NCI-H2029 treated with DMSO at 0.1 percent for 48 hours (cell line): ENCODE results near the gene DYNC1H1.

Source experiments
- DNase-seq: peaks from one replicate; lab custom pipeline; 2025; lab: John Stamatoyannopoulos, UW

DYNC1H1 gene

GRCh38 chr14:102089621-102090343, 125.4 kb downstream of the DYNC1H1 start:
- no peak for DNase-seq

GRCh38 chr14:102090713-102091112, 126.3 kb downstream of the DYNC1H1 start:
- no peak for DNase-seq

GRCh38 chr14:102092806-102093205, 128.4 kb downstream of the DYNC1H1 start:
- no peak for DNase-seq

GRCh38 chr14:102094101-102094500, 129.7 kb downstream of the DYNC1H1 start:
- DNase-seq: no peak

GRCh38 chr14:102095231-102095870, 131.0 kb downstream of the DYNC1H1 start:
- no peak for DNase-seq

GRCh38 chr14:102095871-102096568, 131.6 kb downstream of the DYNC1H1 start:
- no peak for DNase-seq

- peak; percentile 31 for DNase-seq
Measured at GRCh38 chr14:102096569-102097188, 132.3 kb downstream of the DYNC1H1 start.

GRCh38 chr14:102097441-102098135, 133.2 kb downstream of the DYNC1H1 start:
- DNase-seq: no peak

- no peak for DNase-seq
Measured at GRCh38 chr14:102103062-102103695, 138.8 kb downstream of the DYNC1H1 start.

GRCh38 chr14:102105369-102105768, 141.0 kb downstream of the DYNC1H1 start:
- DNase-seq: no peak
